Skeletal muscle tissue (tissue), 4 donors: ENCODE data around the gene EXOC2. TPM values are rescaled to one million over a fixed set of nuclear protein-coding genes. Genes with fewer than 3 reads are reported as not detected.

ENCODE experiments used
- H3K27ac ChIP-seq: one replicate; pipeline ENCODE4 v1.7.0; 2013; ENCODE audit warnings: mild to moderate bottlenecking, low read depth, low read length, inconsistent platforms
- H3K27me3 ChIP-seq, 3 donors: one replicate each; pipeline ENCODE4 v1.7.0; 2013; ENCODE audit warnings: low read length in 3 of 3; ENCODE audit not compliant: control insufficient read depth in 3 of 3, insufficient read depth in 3 of 3
- H3K36me3 ChIP-seq, 3 donors: one replicate each; pipeline ENCODE4 v1.7.0; 2013; ENCODE audit warnings: low read length in 3 of 3; ENCODE audit not compliant: control insufficient read depth in 3 of 3, insufficient read depth in 3 of 3
- H3K4me1 ChIP-seq, 3 donors: one replicate each; pipeline ENCODE4 v1.7.0; 2013; ENCODE audit warnings: low read length in 3 of 3, mild to moderate bottlenecking in 3 of 3; ENCODE audit not compliant: control insufficient read depth in 3 of 3, insufficient read depth in 3 of 3
- H3K4me3 ChIP-seq, 3 donors: one replicate each; pipeline ENCODE4 v1.7.0; 2013; ENCODE audit warnings: low read length in 3 of 3
- H3K9ac ChIP-seq, 3 donors: one replicate each; pipeline ENCODE4 v1.7.0; 2013; ENCODE audit warnings: low read length in 3 of 3, mild to moderate bottlenecking in 3 of 3, moderate library complexity in 2 of 3, low read depth in 1 of 3
- H3K9me3 ChIP-seq, 3 donors: one replicate each; pipeline ENCODE4 v1.7.0; 2013; ENCODE audit warnings: low read length in 3 of 3; ENCODE audit not compliant: control insufficient read depth in 3 of 3
- total RNA-seq: library from RNA; depleted of rRNA; stranded (reverse); fragments of >200 nt; gene quantifications from one replicate; pipeline ENCODE4 v1.2.3, GENCODE V29; 2014
- donor health status: Osteomylitis.

Gene EXOC2
- total RNA-seq, 1 donor from 2014 or later, result 26.6 TPM

- Histone ChIP-seq H3K4me3 (no peak overlapping the region), H3K9me3 (no peaks in the 10 kb centered on the region), H3K4me1 (no peaks in the 10 kb centered on the region), H3K27ac (no peak overlapping the region), H3K27me3 (no peaks in the 10 kb centered on the region), H3K36me3 (peaks cover 16 to 45% (median 24%) of the 10 kb centered on the region in 3 donors), H3K9ac (no peak overlapping the region)
These were observed 134.8 kb downstream of the EXOC2 start for GRCh38 chr6:558089-558488.

- H3K27ac ChIP-seq, result no peak overlapping the region
- H3K9ac ChIP-seq, result no peak overlapping the region
- H3K9me3 ChIP-seq, result no peaks in the 10 kb centered on the region
- H3K4me1 ChIP-seq, result no peaks in the 10 kb centered on the region
- peaks cover 3 to 41% (median 21%) of the 10 kb centered on the region in 3 donors for H3K36me3 ChIP-seq
- no peak overlapping the region for H3K4me3 ChIP-seq
- no peaks in the 10 kb centered on the region for H3K27me3 ChIP-seq
These were observed 141.0 kb downstream of the EXOC2 start for GRCh38 chr6:551829-552350.

- Histone ChIP-seq H3K27ac (no peak overlapping the region), H3K36me3 (peaks cover 3 to 44% (median 21%) of the 10 kb centered on the region in 3 donors), H3K4me1 (no peaks in the 10 kb centered on the region), H3K27me3 (no peaks in the 10 kb centered on the region), H3K9me3 (no peaks in the 10 kb centered on the region), H3K9ac (no peak overlapping the region), H3K4me3 (no peak overlapping the region)
These were observed 141.5 kb downstream of the EXOC2 start for GRCh38 chr6:551405-551804.

GRCh38 chr6:549906-550305, 143.0 kb downstream of the EXOC2 start:
- Histone ChIP-seq H3K9me3 (no peaks in the 10 kb centered on the region), H3K27me3 (no peaks in the 10 kb centered on the region), H3K4me1 (no peaks in the 10 kb centered on the region), H3K4me3 (no peak overlapping the region), H3K36me3 (peaks cover 3 to 38% (median 19%) of the 10 kb centered on the region in 3 donors), H3K27ac (no peak overlapping the region), H3K9ac (no peak overlapping the region)

- no peaks in the 10 kb centered on the region for H3K4me1 ChIP-seq
- H3K36me3 ChIP-seq, result peaks cover under 1 to 35% (median 20%) of the 10 kb centered on the region in 3 donors
- no peak overlapping the region for H3K4me3 ChIP-seq
- no peak overlapping the region for H3K9ac ChIP-seq
- no peaks in the 10 kb centered on the region for H3K9me3 ChIP-seq
- no peaks in the 10 kb centered on the region for H3K27me3 ChIP-seq
- H3K27ac ChIP-seq, result no peak overlapping the region
These were observed 144.4 kb downstream of the EXOC2 start for GRCh38 chr6:548517-548916.

GRCh38 chr6:548091-548490, 144.8 kb downstream of the EXOC2 start:
- H3K4me3 ChIP-seq, result no peak overlapping the region
- no peaks in the 10 kb centered on the region for H3K4me1 ChIP-seq
- H3K36me3 ChIP-seq, result peaks cover 2 to 35% (median 22%) of the 10 kb centered on the region in 3 donors
- H3K27ac ChIP-seq, result no peak overlapping the region
- H3K27me3 ChIP-seq, result no peaks in the 10 kb centered on the region
- no peak overlapping the region for H3K9ac ChIP-seq
- no peaks in the 10 kb centered on the region for H3K9me3 ChIP-seq

- Histone ChIP-seq H3K27me3 (no peaks in the 10 kb centered on the region), H3K36me3 (peaks cover 21 to 36% (median 27%) of the 10 kb centered on the region in 3 donors), H3K9ac (no peak overlapping the region), H3K4me1 (no peaks in the 10 kb centered on the region), H3K27ac (no peak overlapping the region), H3K9me3 (no peaks in the 10 kb centered on the region), H3K4me3 (no peak overlapping the region)
These were observed 152.4 kb downstream of the EXOC2 start for GRCh38 chr6:540490-540889.

GRCh38 chr6:537114-537513, 155.8 kb downstream of the EXOC2 start:
- Histone ChIP-seq H3K4me3 (no peak overlapping the region), H3K9me3 (no peaks in the 10 kb centered on the region), H3K4me1 (no peaks in the 10 kb centered on the region), H3K9ac (no peak overlapping the region), H3K27ac (no peak overlapping the region), H3K27me3 (no peaks in the 10 kb centered on the region), H3K36me3 (peaks cover 13 to 16% (median 13%) of the 10 kb centered on the region in 3 donors)

GRCh38 chr6:530425-530824, 162.5 kb downstream of the EXOC2 start:
- Histone ChIP-seq H3K9me3 (no peaks in the 10 kb centered on the region), H3K4me1 (no peaks in the 10 kb centered on the region), H3K27ac (no peak overlapping the region), H3K36me3 (peaks cover 6 to 9% (median 8%) of the 10 kb centered on the region in 3 donors), H3K9ac (no peak overlapping the region), H3K4me3 (no peak overlapping the region), H3K27me3 (no peaks in the 10 kb centered on the region)

GRCh38 chr6:528989-529388, 163.9 kb downstream of the EXOC2 start:
- Histone ChIP-seq H3K4me3 (no peak overlapping the region), H3K9me3 (no peaks in the 10 kb centered on the region), H3K9ac (no peak overlapping the region), H3K36me3 (peaks cover 6 to 9% (median 8%) of the 10 kb centered on the region in 3 donors), H3K4me1 (no peaks in the 10 kb centered on the region), H3K27me3 (no peaks in the 10 kb centered on the region), H3K27ac (no peak overlapping the region)
